H9 (cell line): ENCODE results near the gene CCDC102B. TPM values are rescaled to one million over a fixed set of nuclear protein-coding genes. Genes with fewer than 3 reads are reported as not detected.

ENCODE experiments used
- DNase-seq: peaks from one replicate; pipeline ENCODE4 v3.0.0-alpha.2; 2017
- H2AFZ ChIP-seq: one replicate; pipeline ENCODE4 v1.6.1; 2013; ENCODE audit warnings: mild to moderate bottlenecking, low read length, control low read depth, moderate library complexity
- H2AK5ac ChIP-seq: 2 replicates; pipeline ENCODE4 v1.6.1; 2013; ENCODE audit warnings: low read length, control low read depth, mixed read lengths; ENCODE audit not compliant: insufficient read length
- H2BK120ac ChIP-seq: one replicate; pipeline ENCODE4 v1.6.1; 2013; ENCODE audit warnings: low read depth, mild to moderate bottlenecking, low read length, control low read depth, inconsistent platforms; ENCODE audit not compliant: poor library complexity, severe bottlenecking
- H2BK12ac ChIP-seq: 2 replicates; pipeline ENCODE4 v1.6.1; 2013; ENCODE audit warnings: low read length, control low read depth, mixed read lengths, low read depth; ENCODE audit not compliant: insufficient read length
- H2BK15ac ChIP-seq: 2 replicates; pipeline ENCODE4 v1.6.1; 2013; ENCODE audit warnings: low read depth, low read length, control low read depth
- H2BK20ac ChIP-seq: one replicate; pipeline ENCODE4 v1.6.1; 2013; ENCODE audit warnings: low read depth, mild to moderate bottlenecking, low read length, control low read depth, inconsistent platforms; ENCODE audit not compliant: poor library complexity, severe bottlenecking
- H2BK5ac ChIP-seq: 2 replicates; pipeline ENCODE4 v1.6.1; 2013; ENCODE audit warnings: low read length, control low read depth, mixed read lengths; ENCODE audit not compliant: insufficient read length
- H3K14ac ChIP-seq: 2 replicates; pipeline ENCODE4 v1.6.1; 2013; ENCODE audit warnings: low read length, control low read depth; ENCODE audit not compliant: insufficient read depth
- H3K18ac ChIP-seq: 2 replicates; pipeline ENCODE4 v1.6.1; 2013; ENCODE audit warnings: low read depth, mild to moderate bottlenecking, mixed read lengths, low read length, control low read depth; ENCODE audit not compliant: insufficient read length
- H3K23ac ChIP-seq: 2 replicates; pipeline ENCODE4 v1.6.1; 2013; ENCODE audit warnings: low read length, control low read depth, mixed read lengths, low read depth; ENCODE audit not compliant: insufficient read length
- H3K23me2 ChIP-seq: 2 replicates; pipeline ENCODE4 v1.6.1; 2013; ENCODE audit warnings: low read depth, mild to moderate bottlenecking, mixed read lengths, low read length, control low read depth; ENCODE audit not compliant: insufficient read length, poor library complexity, severe bottlenecking
- H3K27ac ChIP-seq: 2 replicates; pipeline ENCODE4 v1.5.1; 2013; ENCODE audit warnings: low read length, control low read depth, mixed read lengths, low read depth; ENCODE audit not compliant: insufficient read length
- H3K27me3 ChIP-seq: 2 replicates; pipeline ENCODE4 v1.6.1; 2013; ENCODE audit warnings: low read length, control low read depth, inconsistent platforms; ENCODE audit not compliant: insufficient read depth
- H3K4ac ChIP-seq: 2 replicates; pipeline ENCODE4 v1.6.1; 2013; ENCODE audit warnings: low read depth, mild to moderate bottlenecking, control low read depth, inconsistent platforms, low read length, moderate library complexity
- H3K4me1 ChIP-seq: 2 replicates; pipeline ENCODE4 v1.6.1; 2013; ENCODE audit warnings: low read length, control low read depth, inconsistent platforms; ENCODE audit not compliant: insufficient read depth
- H3K4me2 ChIP-seq: 2 replicates; pipeline ENCODE4 v1.6.1; 2013; ENCODE audit warnings: low read length, control low read depth, mixed read lengths; ENCODE audit not compliant: insufficient read length, insufficient read depth
- H3K56ac ChIP-seq: 2 replicates; pipeline ENCODE4 v1.6.1; 2013; ENCODE audit warnings: low read depth, mild to moderate bottlenecking, mixed read lengths, low read length, control low read depth; ENCODE audit not compliant: insufficient read length
- H3K79me1 ChIP-seq: 2 replicates; pipeline ENCODE4 v1.6.1; 2013; ENCODE audit warnings: low read depth, mild to moderate bottlenecking, moderate library complexity, low read length, control low read depth, inconsistent platforms; ENCODE audit not compliant: insufficient read depth, poor library complexity, severe bottlenecking
- H3K79me2 ChIP-seq: 2 replicates; pipeline ENCODE4 v1.6.1; 2013; ENCODE audit warnings: low read length, control low read depth, inconsistent platforms; ENCODE audit not compliant: insufficient read depth
- H3K9ac ChIP-seq: 2 replicates; pipeline ENCODE4 v1.6.1; 2013; ENCODE audit warnings: low read length, control low read depth, mixed read lengths; ENCODE audit not compliant: insufficient read length; ENCODE audit errors: extremely low read depth
- H3K9me3 ChIP-seq: one replicate; pipeline ENCODE4 v1.6.1; 2013; ENCODE audit warnings: low read depth, low read length, inconsistent platforms; ENCODE audit not compliant: control insufficient read depth
- H3T11ph ChIP-seq: one replicate; pipeline ENCODE4 v1.6.1; 2013; ENCODE audit warnings: mild to moderate bottlenecking, low read length, control low read depth, inconsistent platforms
- H4K20me1 ChIP-seq: one replicate; pipeline ENCODE4 v1.6.1; 2013; ENCODE audit not compliant: control insufficient read depth, insufficient read length, insufficient read depth
- H4K5ac ChIP-seq: 2 replicates; pipeline ENCODE4 v1.6.1; 2013; ENCODE audit warnings: low read depth, mild to moderate bottlenecking, mixed read lengths, low read length, control low read depth; ENCODE audit not compliant: insufficient read length
- H4K8ac ChIP-seq: replicated peaks from 2 replicates; pipeline ENCODE4 v1.6.1; 2013; ENCODE audit warnings: low read length, control low read depth, mixed read lengths, low read depth; ENCODE audit not compliant: insufficient read length
- H4K91ac ChIP-seq: 2 replicates; pipeline ENCODE4 v1.6.1; 2013; ENCODE audit warnings: low read depth, mild to moderate bottlenecking, moderate library complexity, mixed read lengths, low read length, control low read depth; ENCODE audit not compliant: insufficient read length
- H3K27ac Mint-ChIP-seq, 3 experiments: 2 replicates in 2 of 3; 3 replicates in 1 of 3; pipeline ENCODE4 v1.8.0; 2020 to 2021; ENCODE audit warnings: mixed read lengths in 3 of 3, mild to moderate bottlenecking in 1 of 3, moderate library complexity in 1 of 3
- H3K27me3 Mint-ChIP-seq: 2 replicates; pipeline ENCODE4 v1.8.0; 2021; ENCODE audit warnings: low read depth, mild to moderate bottlenecking, moderate library complexity, mixed read lengths
- H3K36me3 Mint-ChIP-seq, 3 experiments: 2 replicates in 2 of 3; 3 replicates in 1 of 3; pipeline ENCODE4 v1.8.0; 2020 to 2021; ENCODE audit warnings: low read depth in 3 of 3, mixed read lengths in 3 of 3; ENCODE audit not compliant: insufficient read depth in 1 of 3
- H3K4me1 Mint-ChIP-seq, 2 experiments: 2 replicates each; pipeline ENCODE4 v1.8.0; 2020; ENCODE audit warnings: mixed read lengths in 2 of 2
- H3K4me3 Mint-ChIP-seq, 2 experiments: 2 replicates in 1 of 2; 3 replicates in 1 of 2; pipeline ENCODE4 v1.8.0; 2020 to 2021; ENCODE audit warnings: mild to moderate bottlenecking in 2 of 2, mixed read lengths in 2 of 2, moderate library complexity in 1 of 2
- H3K9me3 Mint-ChIP-seq, 2 experiments: 2 replicates in 1 of 2; 3 replicates in 1 of 2; pipeline ENCODE4 v1.8.0; 2020; ENCODE audit warnings: mild to moderate bottlenecking in 2 of 2, mixed read lengths in 2 of 2, moderate library complexity in 1 of 2
- WGBS: extraction: QIAGEN DNeasy Blood & Tissue Kit; methylation state at CpG from one replicate; pipeline ENCODE4 v1.1.7; 2013; ENCODE audit warnings: missing lambda C conversion rate, low lambda C conversion rate, mixed read lengths; ENCODE audit not compliant: insufficient read length; ENCODE audit errors: extremely low coverage; 5-methylcytosine and 5-hydroxymethylcytosine counted together
- total RNA-seq: library from RNA; stranded (reverse); gene quantifications from 2 replicates; pipeline ENCODE4 v1.2.1, GENCODE V29; 2021
- TF ChIP-seq, protein P1 (sequence below): fragments of 200-600 bp; sonication (generic); conservative IDR thresholded peaks from 3 replicates; pipeline ENCODE4 v1.8.0; 2021; ENCODE audit warnings: antibody characterized with exemption, mild to moderate bottlenecking

The CCDC102B gene
- total RNA-seq, 1 experiment from 2014 or later = 1.2 TPM

DNA sequence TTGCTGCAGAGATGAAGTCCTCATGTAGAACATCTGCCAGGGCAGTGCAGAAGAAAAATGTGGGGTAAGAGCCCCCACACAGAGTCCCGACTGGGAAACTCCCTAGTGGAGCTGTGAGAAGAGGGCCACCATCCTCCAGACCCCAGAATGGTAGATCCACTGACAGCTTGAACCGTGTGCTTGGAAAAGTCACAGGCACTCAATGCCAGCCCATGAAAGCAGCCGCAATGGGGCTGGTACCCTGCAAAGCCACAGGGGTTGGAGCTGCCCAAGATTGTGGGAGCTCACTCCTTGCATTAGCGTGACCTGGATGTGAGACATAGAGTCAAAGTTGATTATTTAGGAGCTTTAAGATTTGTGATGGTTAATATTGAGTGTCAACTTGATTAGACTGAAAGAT, 197.8 kb downstream of the CCDC102B start:
- no peak overlapping the region for H3K4me3 Mint-ChIP-seq
- Histone ChIP-seq H2BK120ac (no peak overlapping the region), H3K27me3 (no peaks in the 10 kb centered on the region), H3K79me1 (no peaks in the 10 kb centered on the region), H4K8ac (no peak overlapping the region), H2AK5ac (no peak overlapping the region), H3K23me2 (no peaks in the 10 kb centered on the region), H2BK5ac (no peak overlapping the region), H3T11ph (no peak overlapping the region), H3K23ac (no peak overlapping the region), H3K4me1 (no peaks in the 10 kb centered on the region), H3K18ac (no peak overlapping the region), H3K14ac (no peak overlapping the region), H3K9me3 (no peaks in the 10 kb centered on the region), H4K5ac (no peak overlapping the region), H3K56ac (no peak overlapping the region), H2AFZ (no peak overlapping the region), H4K91ac (no peak overlapping the region), H3K79me2 (no peaks in the 10 kb centered on the region), H4K20me1 (no peaks in the 10 kb centered on the region), H3K9ac (no peak overlapping the region), H2BK12ac (no peak overlapping the region), H3K4me2 (no peak overlapping the region), H2BK15ac (no peak overlapping the region), H3K4ac (no peak overlapping the region), H2BK20ac (no peak overlapping the region), H3K27ac (no peak overlapping the region)
- no peaks in the 10 kb centered on the region for H3K4me1 Mint-ChIP-seq
- H3K9me3 Mint-ChIP-seq = peaks cover 0 to 5% of the 10 kb centered on the region in 2 experiments; a peak in 2 of 5 replicates
- no peaks in the 10 kb centered on the region for H3K36me3 Mint-ChIP-seq
- TF ChIP-seq, protein P1, sequence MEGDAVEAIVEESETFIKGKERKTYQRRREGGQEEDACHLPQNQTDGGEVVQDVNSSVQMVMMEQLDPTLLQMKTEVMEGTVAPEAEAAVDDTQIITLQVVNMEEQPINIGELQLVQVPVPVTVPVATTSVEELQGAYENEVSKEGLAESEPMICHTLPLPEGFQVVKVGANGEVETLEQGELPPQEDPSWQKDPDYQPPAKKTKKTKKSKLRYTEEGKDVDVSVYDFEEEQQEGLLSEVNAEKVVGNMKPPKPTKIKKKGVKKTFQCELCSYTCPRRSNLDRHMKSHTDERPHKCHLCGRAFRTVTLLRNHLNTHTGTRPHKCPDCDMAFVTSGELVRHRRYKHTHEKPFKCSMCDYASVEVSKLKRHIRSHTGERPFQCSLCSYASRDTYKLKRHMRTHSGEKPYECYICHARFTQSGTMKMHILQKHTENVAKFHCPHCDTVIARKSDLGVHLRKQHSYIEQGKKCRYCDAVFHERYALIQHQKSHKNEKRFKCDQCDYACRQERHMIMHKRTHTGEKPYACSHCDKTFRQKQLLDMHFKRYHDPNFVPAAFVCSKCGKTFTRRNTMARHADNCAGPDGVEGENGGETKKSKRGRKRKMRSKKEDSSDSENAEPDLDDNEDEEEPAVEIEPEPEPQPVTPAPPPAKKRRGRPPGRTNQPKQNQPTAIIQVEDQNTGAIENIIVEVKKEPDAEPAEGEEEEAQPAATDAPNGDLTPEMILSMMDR = no peak
- no CpG with 5 or more reads among the region's 4 CpGs for WGBS
- no peak for DNase-seq
- H3K27ac Mint-ChIP-seq = no peak overlapping the region
- H3K27me3 Mint-ChIP-seq = no peaks in the 10 kb centered on the region
